Hepatocyte (in vitro differentiated cells): ENCODE measurements around the gene ZNF532.

Experiments
- EZH2 ChIP-seq: fragments of 200-600 bp; sonication (generic); IDR thresholded peaks from 2 replicates; pipeline ENCODE4 v1.6.1; 2016; ENCODE audit warnings: antibody characterized with exemption, mild to moderate bottlenecking, borderline replicate concordance
- EZH2phosphoT487 ChIP-seq: fragments of 200-600 bp; sonication (generic); IDR thresholded peaks from one replicate; pipeline ENCODE4 v1.6.1; 2018; ENCODE audit warnings: antibody characterized with exemption, mild to moderate bottlenecking, low read depth, moderate library complexity; ENCODE audit not compliant: unreplicated experiment, severe bottlenecking
- TF ChIP-seq, protein P1 (sequence below): fragments of 200-600 bp; sonication (generic); IDR thresholded peaks from 2 replicates; pipeline ENCODE4 v1.5.1; 2016; ENCODE audit warnings: antibody characterized with exemption, mild to moderate bottlenecking; ENCODE audit not compliant: poor library complexity

DNA sequence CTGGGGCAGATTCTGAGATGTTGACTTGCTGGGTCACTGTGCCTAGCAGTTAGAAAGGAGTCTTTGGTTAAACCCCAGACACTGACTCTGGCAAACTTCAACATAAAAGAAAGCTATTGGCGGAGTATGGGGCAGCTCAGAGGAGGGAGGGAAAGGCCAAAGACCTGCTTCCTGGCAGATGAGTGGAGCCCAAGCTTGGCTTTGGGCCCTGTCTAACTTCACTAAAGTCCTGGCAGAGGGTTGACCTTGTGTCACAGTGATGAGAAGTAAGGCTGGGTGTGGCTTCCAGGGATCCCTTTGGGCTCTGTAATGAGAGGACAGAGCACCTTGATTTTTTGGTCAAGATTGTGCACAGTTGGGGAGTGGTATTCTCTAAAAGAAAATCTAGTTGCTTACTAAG lies 145.2 kb downstream of the ZNF532 start:
- TF ChIP-seq, protein P1, sequence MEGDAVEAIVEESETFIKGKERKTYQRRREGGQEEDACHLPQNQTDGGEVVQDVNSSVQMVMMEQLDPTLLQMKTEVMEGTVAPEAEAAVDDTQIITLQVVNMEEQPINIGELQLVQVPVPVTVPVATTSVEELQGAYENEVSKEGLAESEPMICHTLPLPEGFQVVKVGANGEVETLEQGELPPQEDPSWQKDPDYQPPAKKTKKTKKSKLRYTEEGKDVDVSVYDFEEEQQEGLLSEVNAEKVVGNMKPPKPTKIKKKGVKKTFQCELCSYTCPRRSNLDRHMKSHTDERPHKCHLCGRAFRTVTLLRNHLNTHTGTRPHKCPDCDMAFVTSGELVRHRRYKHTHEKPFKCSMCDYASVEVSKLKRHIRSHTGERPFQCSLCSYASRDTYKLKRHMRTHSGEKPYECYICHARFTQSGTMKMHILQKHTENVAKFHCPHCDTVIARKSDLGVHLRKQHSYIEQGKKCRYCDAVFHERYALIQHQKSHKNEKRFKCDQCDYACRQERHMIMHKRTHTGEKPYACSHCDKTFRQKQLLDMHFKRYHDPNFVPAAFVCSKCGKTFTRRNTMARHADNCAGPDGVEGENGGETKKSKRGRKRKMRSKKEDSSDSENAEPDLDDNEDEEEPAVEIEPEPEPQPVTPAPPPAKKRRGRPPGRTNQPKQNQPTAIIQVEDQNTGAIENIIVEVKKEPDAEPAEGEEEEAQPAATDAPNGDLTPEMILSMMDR, result no peak
- TF ChIP-seq EZH2 (no peak), EZH2phosphoT487 (no peak)
